ENCODE measurements around the gene FLNC. TPM values are rescaled to one million over a fixed set of nuclear protein-coding genes. Genes with fewer than 3 reads are reported as not detected.

FLNC gene
- total and polyA plus RNA-seq, 9 donors, result 339 to 779 (median 470) TPM

DNA sequence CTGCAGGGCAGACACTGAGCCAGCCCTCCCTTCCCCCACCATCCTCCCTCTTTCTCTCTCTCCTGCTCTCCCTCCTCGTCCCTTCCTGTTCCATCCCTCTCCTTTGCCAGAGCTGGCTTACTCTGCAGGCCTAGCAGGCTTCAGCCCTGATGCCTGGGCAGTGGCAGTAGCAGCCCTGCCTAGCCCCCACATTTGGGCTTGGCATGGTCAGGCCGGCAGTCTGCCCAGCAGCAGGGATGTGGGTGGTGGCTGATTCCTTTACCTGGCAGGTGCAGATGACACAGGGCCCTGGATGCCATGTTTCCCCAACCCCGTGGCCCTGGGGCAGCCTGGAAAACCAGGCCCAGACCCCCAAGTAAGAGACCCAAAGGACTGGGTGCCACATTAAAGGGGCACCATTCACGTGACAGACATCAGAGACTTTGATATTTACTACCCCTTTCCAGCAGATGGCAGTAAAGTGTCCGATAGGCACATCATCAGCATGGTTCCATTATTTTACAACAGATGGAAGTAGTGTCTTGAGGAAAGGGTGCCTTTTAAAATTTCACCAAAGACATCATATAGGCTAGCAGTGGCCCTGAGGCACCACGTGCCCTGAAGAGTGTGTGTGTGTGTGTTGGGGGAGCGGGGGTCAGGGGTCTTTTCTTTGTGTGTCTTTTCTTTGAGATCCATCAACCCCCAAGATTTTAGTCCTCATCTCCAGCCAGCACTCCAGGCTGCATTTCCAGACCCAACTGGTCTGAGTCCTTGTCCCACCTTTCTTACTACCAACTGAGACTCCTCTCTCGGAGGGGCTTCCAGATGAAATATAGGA lies 74.4 kb downstream of the FLNC start:
- H3K9me3 ChIP-seq (replicated peaks; ENCODE audit: control insufficient read depth, low read depth, low read length), result no peaks in the 10 kb centered on the region
- WGBS (ENCODE audit: insufficient coverage), result 44% methylated on average over 3 of the region's 8 CpGs
- H3K36me3 ChIP-seq (ENCODE audit: control insufficient read depth, insufficient read depth, low read length), result no peaks in the 10 kb centered on the region
- H3K4me3 ChIP-seq (ENCODE audit: low read length), result no peak overlapping the region
- H3K4me1 ChIP-seq (ENCODE audit: control insufficient read depth, insufficient read depth, low read length), result peaks cover 2% of the 10 kb centered on the region
- H3K27ac ChIP-seq (ENCODE audit: low read length), result no peak overlapping the region
- DNase-seq, result no peak
- H3K27me3 ChIP-seq (ENCODE audit: control insufficient read depth, insufficient read depth, low read length), result peaks cover 22% of the 10 kb centered on the region

DNA sequence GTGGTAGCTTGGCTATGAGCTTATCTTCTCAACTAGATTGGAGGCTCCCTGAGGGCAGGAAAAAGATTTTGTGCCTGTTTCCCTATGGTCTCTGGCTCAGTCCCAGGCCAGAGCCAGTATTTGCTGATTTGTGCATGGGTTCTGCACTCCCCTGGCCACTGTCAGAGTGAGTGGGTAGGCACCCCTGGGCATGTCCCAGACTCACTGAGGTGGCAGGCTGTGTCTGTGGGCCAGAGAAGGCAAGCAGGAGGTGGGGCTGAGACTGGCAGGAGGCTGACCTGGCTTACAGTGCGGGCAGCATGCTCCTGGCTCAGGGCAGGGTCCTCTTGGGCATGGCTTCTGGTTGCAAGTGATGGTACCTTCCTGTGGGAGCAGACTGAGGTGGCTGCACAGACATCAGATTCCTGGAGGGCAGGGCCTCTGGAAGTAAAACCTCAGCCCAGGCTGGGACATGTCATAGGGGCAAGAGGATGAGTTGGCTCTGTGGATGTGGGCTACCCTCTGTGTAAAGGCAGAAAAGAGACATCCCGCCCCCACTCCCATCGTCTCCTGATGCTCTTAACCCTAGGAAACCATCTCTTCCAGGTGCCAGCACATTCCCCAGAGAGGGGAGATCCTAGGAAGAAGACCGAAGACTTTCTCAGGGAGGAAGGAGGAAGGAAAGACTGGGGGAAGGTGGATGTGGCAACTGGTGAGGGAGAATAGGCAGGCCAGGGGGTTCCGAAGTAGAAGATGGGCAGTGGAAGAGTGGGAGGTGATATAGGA lies 76.0 kb downstream of the FLNC start:
- no peaks in the 10 kb centered on the region for H3K9me3 ChIP-seq (replicated peaks; ENCODE audit: control insufficient read depth, low read depth, low read length)
- no peak for DNase-seq
- peaks cover 36% of the 10 kb centered on the region for H3K27me3 ChIP-seq (ENCODE audit: control insufficient read depth, insufficient read depth, low read length)
- peaks cover 15% of the 10 kb centered on the region for H3K4me1 ChIP-seq (ENCODE audit: control insufficient read depth, insufficient read depth, low read length)
- no peak overlapping the region for H3K27ac ChIP-seq (ENCODE audit: low read length)
- 88% methylated on average over 3 of the region's 5 CpGs for WGBS (ENCODE audit: insufficient coverage)
- H3K36me3 ChIP-seq (ENCODE audit: control insufficient read depth, insufficient read depth, low read length), result no peaks in the 10 kb centered on the region
- H3K4me3 ChIP-seq (ENCODE audit: low read length), result no peak overlapping the region

- Histone ChIP-seq H3K9me3 (replicated peaks; ENCODE audit: control insufficient read depth, low read depth, low read length) (no peaks in the 10 kb centered on the region), H3K27ac (ENCODE audit: low read length) (no peak overlapping the region), H3K36me3 (ENCODE audit: control insufficient read depth, insufficient read depth, low read length) (no peaks in the 10 kb centered on the region), H3K4me3 (ENCODE audit: low read length) (no peak overlapping the region), H3K27me3 (ENCODE audit: control insufficient read depth, insufficient read depth, low read length) (peaks cover 44% of the 10 kb centered on the region), H3K4me1 (ENCODE audit: control insufficient read depth, insufficient read depth, low read length) (peaks cover 21% of the 10 kb centered on the region)
- 92% methylated on average over 11 of the region's 19 CpGs for WGBS (ENCODE audit: insufficient coverage)
- no peak for DNase-seq
Measured at GRCh38 chr7:128906766-128907559, 76.8 kb downstream of the FLNC start.

Other genes starting within 250 kb of the FLNC start
- 0.53 TPM for gene GARIN1A, start 158.1 kb upstream of the FLNC start, total RNA-seq
- 1 to 10 TPM in 6 of 8 donors, under 1 TPM in 2; 0.81 to 3.0 (median 1.4) TPM for gene GARIN1A, start 158.1 kb upstream of the FLNC start, polyA plus RNA-seq (ENCODE audit: insufficient read depth in 1 of 8, insufficient read length in 8 of 8, low replicate concordance in 1 of 8)
- 212 TPM for gene CALU, start 91.0 kb upstream of the FLNC start, total RNA-seq
- gene CALU, start 91.0 kb upstream of the FLNC start, polyA plus RNA-seq (ENCODE audit: insufficient read depth in 1 of 8, insufficient read length in 8 of 8, low replicate concordance in 1 of 8), result 100 to 1,000 TPM; 172 to 324 (median 258) TPM
- gene OPN1SW, start 54.6 kb upstream of the FLNC start, total RNA-seq, result not detected
- gene OPN1SW, start 54.6 kb upstream of the FLNC start, polyA plus RNA-seq (ENCODE audit: insufficient read depth in 1 of 8, insufficient read length in 8 of 8, low replicate concordance in 1 of 8), result 1 to 10 TPM; 1.9 to 3.4 (median 2.5) TPM
- 10.7 TPM for gene CCDC136, start 38.4 kb upstream of the FLNC start, total RNA-seq
- 10 to 100 TPM; 12.0 to 21.5 (median 16.6) TPM for gene CCDC136, start 38.4 kb upstream of the FLNC start, polyA plus RNA-seq (ENCODE audit: insufficient read depth in 1 of 8, insufficient read length in 8 of 8, low replicate concordance in 1 of 8)
- 93.5 TPM for gene ATP6V1F, start 32.5 kb downstream of the FLNC start, total RNA-seq
- 100 to 1,000 TPM; 110 to 141 (median 123) TPM for gene ATP6V1F, start 32.5 kb downstream of the FLNC start, polyA plus RNA-seq (ENCODE audit: insufficient read depth in 1 of 8, insufficient read length in 8 of 8, low replicate concordance in 1 of 8)
- 0.58 TPM for gene KCP, start 80.3 kb downstream of the FLNC start, total RNA-seq
- gene KCP, start 80.3 kb downstream of the FLNC start, polyA plus RNA-seq (ENCODE audit: insufficient read depth in 1 of 8, insufficient read length in 8 of 8, low replicate concordance in 1 of 8), result 1 to 10 TPM in 6 of 8 donors, under 1 TPM in 2; 0.50 to 1.8 (median 1.3) TPM
- gene IRF5, start 107.5 kb downstream of the FLNC start, total RNA-seq, result 2.7 TPM
- gene IRF5, start 107.5 kb downstream of the FLNC start, polyA plus RNA-seq (ENCODE audit: insufficient read depth in 1 of 8, insufficient read length in 8 of 8, low replicate concordance in 1 of 8), result 1 to 10 TPM; 1.6 to 3.5 (median 2.4) TPM
- gene TNPO3, start 224.7 kb downstream of the FLNC start, total RNA-seq, result 31.4 TPM
- gene TNPO3, start 224.7 kb downstream of the FLNC start, polyA plus RNA-seq (ENCODE audit: insufficient read depth in 1 of 8, insufficient read length in 8 of 8, low replicate concordance in 1 of 8), result 10 to 100 TPM; 24.9 to 32.7 (median 29.7) TPM